ENCODE data around the gene EEIG1. TPM values are rescaled to one million over a fixed set of nuclear protein-coding genes. Genes with fewer than 3 reads are reported as not detected.

EEIG1 gene
- total and polyA plus RNA-seq, 2 of the 4 experiments (the other 2 are of a cell fraction): 1.1 to 23.2 TPM

- Histone ChIP-seq H3K9ac (ENCODE audit: low read depth, low read length) (no peak overlapping the region), H2AFZ (replicated peaks; ENCODE audit: low read length, poor library complexity) (no peak overlapping the region), H3K4me3 (ENCODE audit: insufficient read depth, low read depth, low read length) (no peak overlapping the region), H3K4ac (ENCODE audit: low read depth, low read length) (no peak overlapping the region), H3K36me3 (ENCODE audit: control insufficient read depth, insufficient read depth, low read length) (no peaks in the 10 kb centered on the region), H3K4me2 (ENCODE audit: low read depth, low read length) (no peak overlapping the region), H3K14ac (replicated peaks; ENCODE audit: low read depth, low read length) (no peak overlapping the region), H4K5ac (ENCODE audit: low read depth, low read length) (no peak overlapping the region), H3K27me3 (ENCODE audit: control insufficient read depth, insufficient read depth, low read length) (peaks cover 2% of the 10 kb centered on the region; the same call in 1 of the 2 replicates), H3K9me3 (ENCODE audit: control insufficient read depth, insufficient read depth, low read length) (no peaks in the 10 kb centered on the region), H2AK5ac (ENCODE audit: low read depth, low read length) (no peak overlapping the region), H3K56ac (ENCODE audit: extremely low read depth, insufficient read depth, low read length) (no peak overlapping the region), H2BK20ac (ENCODE audit: low read depth, low read length) (no peak overlapping the region), H2BK120ac (ENCODE audit: low read depth, low read length) (no peak overlapping the region), H4K20me1 (ENCODE audit: insufficient read depth, low read length) (no peaks in the 10 kb centered on the region), H2BK5ac (ENCODE audit: low read depth, low read length, poor library complexity, severe bottlenecking) (no peak overlapping the region), H3K79me1 (ENCODE audit: low read depth in 1 of 2, low read length in 2 of 2) (no peaks in the 10 kb centered on the region), H3K4me1 (ENCODE audit: control insufficient read depth, insufficient read depth, low read length) (no peaks in the 10 kb centered on the region), H4K91ac (ENCODE audit: insufficient read depth, low read depth, low read length) (no peak overlapping the region), H2BK15ac (ENCODE audit: low read depth, low read length) (no peak overlapping the region), H4K8ac (ENCODE audit: low read depth in 2 of 2, low read length in 2 of 2) (no peak overlapping the region), H2AK9ac (replicated peaks; ENCODE audit: low read depth, low read length, poor library complexity) (no peak overlapping the region), H3K18ac (ENCODE audit: low read depth, low read length) (no peak overlapping the region), H3K9me1 (ENCODE audit: insufficient read depth, low read length) (no peaks in the 10 kb centered on the region), H3K27ac (ENCODE audit: insufficient read depth, low read length) (no peak overlapping the region), H3K23ac (ENCODE audit: low read depth, low read length) (no peak overlapping the region)
- ATAC-seq (ENCODE audit: low read depth) (no peak), DNase-seq (no peak)
- dilution Hi-C loops (cut with HindIII; ENCODE audit: low sequenced_read_pairs, unreplicated experiment): no loop called here
- ChIA-PET CTCF (no interaction called here), POLR2A (ENCODE audit: unreplicated experiment) (no interaction called here)
- 86% methylated on average over 3 of the region's 5 CpGs; no CpG with 5 or more reads in 1 of the 2 experiments for WGBS, 2 experiments (ENCODE audit: extremely low coverage in 2 of 2, insufficient read length in 1 of 2)
- TF ChIP-seq, protein P1, sequence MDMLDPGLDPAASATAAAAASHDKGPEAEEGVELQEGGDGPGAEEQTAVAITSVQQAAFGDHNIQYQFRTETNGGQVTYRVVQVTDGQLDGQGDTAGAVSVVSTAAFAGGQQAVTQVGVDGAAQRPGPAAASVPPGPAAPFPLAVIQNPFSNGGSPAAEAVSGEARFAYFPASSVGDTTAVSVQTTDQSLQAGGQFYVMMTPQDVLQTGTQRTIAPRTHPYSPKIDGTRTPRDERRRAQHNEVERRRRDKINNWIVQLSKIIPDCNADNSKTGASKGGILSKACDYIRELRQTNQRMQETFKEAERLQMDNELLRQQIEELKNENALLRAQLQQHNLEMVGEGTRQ (IDR thresholded peaks at IDR 0.05; ENCODE audit: low read depth, low read length): no peak
- no peak for TF ChIP-seq SMC3 (IDR thresholded peaks at IDR 0.05; ENCODE audit: low read depth, low read length)
- TF ChIP-seq MAFK (IDR thresholded peaks at IDR 0.05; ENCODE audit: low read depth, low read length): no peak
- TF ChIP-seq ELK1 (IDR thresholded peaks at IDR 0.05; ENCODE audit: borderline replicate concordance, low read depth, low read length): no peak
- TF ChIP-seq FOS (IDR thresholded peaks at IDR 0.05; ENCODE audit: low read depth, low read length): no peak
- TF ChIP-seq POLR2A (IDR thresholded peaks at IDR 0.05; ENCODE audit: low read depth, low read length): no peak
- TF ChIP-seq RCOR1 (IDR thresholded peaks at IDR 0.05; ENCODE audit: insufficient replicate concordance, low read length): no peak
- no peak for TF ChIP-seq RFX5 (IDR thresholded peaks at IDR 0.05; ENCODE audit: low read depth, low read length)
- TF ChIP-seq CEBPB (IDR thresholded peaks at IDR 0.05; ENCODE audit: low read depth, low read length): no peak
- no peak for TF ChIP-seq MXI1 (IDR thresholded peaks at IDR 0.05; ENCODE audit: borderline replicate concordance, low read depth, low read length)
- in situ Hi-C loops (cut with MboI; ENCODE audit: low sequenced_read_pairs): no loop called here
- BruUV-seq (replicated peaks): no TSS peak
- intact Hi-C loops (cut with micrococcal nuclease): no loop called here
Observed at GRCh38 chr9:128015696-128016095, 34.9 kb upstream of the EEIG1 start.
